ENCODE data around the gene GRIP2.
"Not testable (repeated sequence)": the region's sequence is repeated elsewhere in the genome, so short reads cannot be mapped to it uniquely, and the experiment has no call there.

The GRIP2 gene

DNA sequence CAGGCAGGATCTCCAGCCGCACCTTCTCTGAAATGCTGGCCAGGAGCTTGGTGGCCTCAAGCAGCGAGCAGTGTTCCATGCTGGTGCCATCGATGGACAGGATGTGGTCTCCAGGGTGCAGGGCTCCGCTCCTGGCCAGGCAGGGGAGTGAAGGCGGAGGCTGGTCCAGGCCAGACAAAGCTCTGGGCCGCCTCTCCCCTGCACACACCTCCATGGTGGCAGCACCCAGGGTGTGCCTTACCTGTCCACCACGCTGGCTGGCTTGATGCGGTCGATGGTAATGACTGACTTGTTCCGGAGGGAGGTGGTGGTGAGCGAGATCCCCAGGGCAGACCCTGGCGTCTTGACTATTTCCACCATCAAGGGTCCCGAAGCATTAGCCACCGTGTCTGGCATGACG is 20.0 kb downstream of the GRIP2 start:
- Histone ChIP-seq H3K36me3 (ENCODE audit: control insufficient read depth, insufficient read depth, low read length) (no peaks in the 10 kb centered on the region), H3K4me1 (ENCODE audit: control insufficient read depth, insufficient read depth, low read length, poor library complexity, severe bottlenecking) (peaks cover 6% of the 10 kb centered on the region), H3K4me3 (ENCODE audit: extremely low read depth, insufficient read depth, low read length, poor library complexity, severe bottlenecking) (no peak overlapping the region), H3K27ac (ENCODE audit: low read depth, low read length, severe bottlenecking) (no peak overlapping the region), H3K9me3 (ENCODE audit: control insufficient read depth, low read length) (no peaks in the 10 kb centered on the region)
- 91 to 95% methylated on average over 13 to 15 of the region's 15 CpGs for WGBS, 2 experiments (ENCODE audit: insufficient coverage in 2 of 2)

DNA sequence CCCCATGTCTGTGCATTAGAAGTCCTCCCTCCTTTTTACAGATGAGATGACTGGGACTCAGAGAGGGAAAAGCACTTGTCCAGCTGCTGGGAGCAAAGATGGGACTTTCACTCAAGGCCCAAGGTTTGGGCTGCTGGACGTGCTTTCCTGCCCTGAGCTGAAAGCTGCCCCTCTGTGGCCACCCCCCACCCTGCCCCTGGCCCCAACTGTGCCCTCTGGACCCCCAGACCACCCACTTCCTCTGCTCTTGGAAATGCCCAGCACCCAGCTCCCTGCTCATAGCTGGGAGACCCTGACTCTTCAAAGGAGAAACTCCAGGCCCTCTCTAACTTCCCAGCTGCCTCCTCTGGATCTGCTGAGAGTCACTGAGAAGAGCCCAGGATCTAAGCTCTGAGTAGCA is 20.7 kb downstream of the GRIP2 start:
- Histone ChIP-seq H3K36me3 (ENCODE audit: control insufficient read depth, insufficient read depth, low read length) (no peaks in the 10 kb centered on the region), H3K27ac (ENCODE audit: low read depth, low read length, severe bottlenecking) (no peak overlapping the region), H3K4me1 (ENCODE audit: control insufficient read depth, insufficient read depth, low read length, poor library complexity, severe bottlenecking) (peaks cover 2% of the 10 kb centered on the region), H3K9me3 (ENCODE audit: control insufficient read depth, low read length) (no peaks in the 10 kb centered on the region), H3K4me3 (ENCODE audit: extremely low read depth, insufficient read depth, low read length, poor library complexity, severe bottlenecking) (no peak overlapping the region)
- 83 to 86% methylated on average over 1 of the region's 1 CpG for WGBS, 2 experiments (ENCODE audit: insufficient coverage in 2 of 2)

DNA sequence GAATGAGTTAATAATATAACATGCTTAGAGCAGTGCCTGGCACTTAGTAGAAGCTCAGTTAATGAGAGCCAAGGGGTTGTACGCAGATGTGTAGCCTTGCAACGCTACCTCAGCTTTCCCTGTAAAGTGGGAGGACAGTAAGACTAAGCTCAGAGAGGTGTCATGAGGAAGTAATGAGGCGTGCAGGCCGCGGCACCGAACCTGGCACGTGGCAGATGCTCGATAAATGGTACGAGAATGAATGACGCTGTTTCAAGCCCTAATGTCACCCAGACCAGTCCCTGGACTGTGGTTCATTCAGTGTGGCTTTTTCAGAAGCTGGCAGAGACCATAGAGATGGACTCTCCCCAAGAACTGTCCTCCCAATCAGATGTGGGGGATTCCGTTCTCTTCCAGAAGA is 21.2 kb downstream of the GRIP2 start:
- Histone ChIP-seq H3K36me3 (ENCODE audit: control insufficient read depth, insufficient read depth, low read length) (no peaks in the 10 kb centered on the region), H3K27ac (ENCODE audit: low read depth, low read length, severe bottlenecking) (no peak overlapping the region), H3K4me3 (ENCODE audit: extremely low read depth, insufficient read depth, low read length, poor library complexity, severe bottlenecking) (no peak overlapping the region), H3K4me1 (ENCODE audit: control insufficient read depth, insufficient read depth, low read length, poor library complexity, severe bottlenecking) (no peaks in the 10 kb centered on the region), H3K9me3 (ENCODE audit: control insufficient read depth, low read length) (no peaks in the 10 kb centered on the region)
- WGBS, 2 experiments (ENCODE audit: insufficient coverage in 2 of 2) = 94 to 98% methylated on average over 10 to 11 of the region's 11 CpGs

DNA sequence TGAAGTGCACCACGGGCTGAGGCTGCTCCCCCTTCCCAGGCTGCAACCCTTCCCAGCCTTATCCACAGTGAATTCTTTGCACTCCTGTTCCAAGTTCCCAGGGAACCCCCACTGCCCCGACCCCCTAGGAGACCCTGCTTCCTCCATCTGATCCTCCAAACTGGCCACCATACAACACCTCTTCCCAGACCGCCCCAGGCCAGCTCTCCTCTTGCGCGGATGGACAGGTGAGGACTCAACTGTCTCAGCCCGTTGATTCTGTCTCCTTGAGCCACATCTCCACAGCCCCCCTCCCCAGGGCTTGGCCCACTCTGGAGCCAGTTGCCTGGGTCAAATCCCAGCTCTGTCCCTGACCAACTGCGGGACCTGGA is 21.7 kb downstream of the GRIP2 start:
- H3K4me3 ChIP-seq (ENCODE audit: extremely low read depth, insufficient read depth, low read length, poor library complexity, severe bottlenecking) = no peak overlapping the region
- H3K27ac ChIP-seq (ENCODE audit: low read depth, low read length, severe bottlenecking) = no peak overlapping the region
- 70 to 71% methylated on average over 3 to 7 of the region's 7 CpGs for WGBS, 2 experiments (ENCODE audit: insufficient coverage in 2 of 2)
- no peaks in the 10 kb centered on the region for H3K36me3 ChIP-seq (ENCODE audit: control insufficient read depth, insufficient read depth, low read length)
- no peaks in the 10 kb centered on the region for H3K9me3 ChIP-seq (ENCODE audit: control insufficient read depth, low read length)
- H3K4me1 ChIP-seq (ENCODE audit: control insufficient read depth, insufficient read depth, low read length, poor library complexity, severe bottlenecking) = no peaks in the 10 kb centered on the region

DNA sequence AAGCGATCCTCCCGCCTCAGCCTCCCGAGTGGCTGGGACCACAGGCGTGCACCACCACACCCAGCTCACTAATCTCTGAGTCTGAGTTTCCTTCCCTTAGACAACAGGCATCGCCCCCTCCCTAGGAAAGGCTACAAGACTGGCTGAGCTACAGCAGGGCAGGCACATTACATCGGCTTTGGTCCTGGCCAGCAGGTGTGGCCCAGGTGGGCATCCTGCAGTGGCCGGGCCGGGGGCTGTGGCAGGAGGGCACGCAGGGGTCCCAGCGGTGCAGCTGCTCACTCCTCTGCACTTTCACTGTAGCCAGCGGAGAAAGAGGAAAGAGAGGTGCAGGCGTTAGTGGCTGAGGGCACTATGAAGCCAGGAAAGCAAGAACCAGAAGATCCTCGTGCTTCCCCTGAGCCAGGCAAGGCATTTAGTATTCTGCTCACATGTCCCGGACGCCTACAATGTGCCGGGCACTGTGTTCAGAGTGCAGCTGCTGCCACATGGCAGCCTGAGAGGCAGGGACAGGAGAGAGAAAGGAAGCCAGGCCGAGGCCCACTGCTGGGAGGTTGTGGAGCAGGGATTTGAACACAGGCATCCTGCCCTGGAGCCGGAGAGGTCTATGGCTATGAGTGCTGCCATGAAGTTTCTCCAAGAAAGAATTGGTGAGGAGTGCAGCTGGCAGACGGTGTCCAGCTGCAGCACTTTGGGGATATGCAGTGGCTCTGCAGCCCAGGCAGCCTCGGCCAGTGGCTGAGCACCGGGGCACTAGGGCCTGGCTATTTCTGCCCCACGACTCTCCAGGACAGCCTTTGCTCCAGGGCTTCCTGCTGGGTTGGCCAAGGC is 22.3 kb downstream of the GRIP2 start:
- H3K36me3 ChIP-seq (ENCODE audit: control insufficient read depth, insufficient read depth, low read length) = no peaks in the 10 kb centered on the region
- H3K4me1 ChIP-seq (ENCODE audit: control insufficient read depth, insufficient read depth, low read length, poor library complexity, severe bottlenecking) = no peaks in the 10 kb centered on the region
- WGBS, 2 experiments (ENCODE audit: insufficient coverage in 2 of 2) = 84 to 91% methylated on average over 19 to 22 of the region's 22 CpGs
- no peak overlapping the region for H3K4me3 ChIP-seq (ENCODE audit: extremely low read depth, insufficient read depth, low read length, poor library complexity, severe bottlenecking)
- no peaks in the 10 kb centered on the region for H3K9me3 ChIP-seq (ENCODE audit: control insufficient read depth, low read length)
- H3K27ac ChIP-seq (ENCODE audit: low read depth, low read length, severe bottlenecking) = no peak overlapping the region

DNA sequence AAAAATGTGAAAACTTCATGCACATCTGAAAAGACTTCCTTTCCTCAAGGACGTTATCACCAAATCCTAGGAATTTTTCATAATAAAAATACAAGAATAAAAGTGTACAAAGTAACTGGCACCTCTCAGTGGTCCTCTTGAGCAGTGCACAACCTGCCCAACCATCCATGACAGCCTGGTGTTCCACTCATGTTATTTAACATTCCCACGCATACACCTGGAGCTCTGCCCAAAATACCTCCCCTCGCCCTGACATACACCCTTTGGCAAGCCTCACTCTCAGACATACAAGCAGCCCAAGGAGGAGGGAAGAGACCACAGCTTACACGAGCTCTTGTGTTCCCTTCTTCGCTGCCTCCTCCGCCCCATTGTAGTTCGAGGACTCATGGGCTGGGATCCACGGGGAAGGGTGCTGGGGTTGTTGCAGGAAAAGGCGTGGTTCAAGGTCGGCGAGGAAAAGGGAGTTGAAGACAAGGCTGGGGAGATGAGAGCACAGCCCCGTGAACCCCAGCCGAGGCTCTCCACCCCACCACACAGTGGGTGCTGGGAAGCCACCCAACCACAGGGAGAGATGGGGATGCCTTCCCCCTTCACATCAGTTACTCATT is 23.3 kb downstream of the GRIP2 start:
- WGBS, 2 experiments (ENCODE audit: insufficient coverage in 2 of 2) = 90 to 92% methylated on average over 6 to 8 of the region's 13 CpGs
- Histone ChIP-seq H3K4me1 (ENCODE audit: control insufficient read depth, insufficient read depth, low read length, poor library complexity, severe bottlenecking) (no peaks in the 10 kb centered on the region), H3K27ac (ENCODE audit: low read depth, low read length, severe bottlenecking) (no peak overlapping the region), H3K4me3 (ENCODE audit: extremely low read depth, insufficient read depth, low read length, poor library complexity, severe bottlenecking) (no peak overlapping the region), H3K36me3 (ENCODE audit: control insufficient read depth, insufficient read depth, low read length) (no peaks in the 10 kb centered on the region), H3K9me3 (ENCODE audit: control insufficient read depth, low read length) (no peaks in the 10 kb centered on the region)

DNA sequence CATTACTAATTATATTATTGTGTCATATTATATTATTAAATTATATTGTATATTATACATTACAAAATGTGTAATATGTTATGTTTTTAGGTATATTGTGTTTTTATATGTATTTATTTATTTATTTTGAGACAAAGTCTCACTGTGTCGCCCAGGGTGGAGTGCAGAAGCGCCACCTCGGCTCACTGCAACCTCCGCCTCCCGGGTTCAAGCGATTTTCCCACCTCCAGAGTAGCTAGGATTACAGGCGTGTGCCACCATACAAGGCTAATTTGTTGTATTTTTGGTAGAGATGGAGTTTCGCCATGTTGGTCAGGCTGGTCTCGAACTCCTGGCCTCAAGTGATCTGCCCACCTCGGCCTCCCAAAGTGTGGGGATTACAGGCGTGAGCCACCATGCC is 24.6 kb downstream of the GRIP2 start:
- WGBS, 2 experiments (ENCODE audit: insufficient coverage in 2 of 2) = 91 to 97% methylated on average over 7 to 10 of the region's 11 CpGs
- H3K36me3 ChIP-seq (ENCODE audit: control insufficient read depth, insufficient read depth, low read length); H3K4me3 ChIP-seq (ENCODE audit: extremely low read depth, insufficient read depth, low read length, poor library complexity, severe bottlenecking); H3K9me3 ChIP-seq (ENCODE audit: control insufficient read depth, low read length); H3K27ac ChIP-seq (ENCODE audit: low read depth, low read length, severe bottlenecking); H3K4me1 ChIP-seq (ENCODE audit: control insufficient read depth, insufficient read depth, low read length, poor library complexity, severe bottlenecking): not testable (repeated sequence)

DNA sequence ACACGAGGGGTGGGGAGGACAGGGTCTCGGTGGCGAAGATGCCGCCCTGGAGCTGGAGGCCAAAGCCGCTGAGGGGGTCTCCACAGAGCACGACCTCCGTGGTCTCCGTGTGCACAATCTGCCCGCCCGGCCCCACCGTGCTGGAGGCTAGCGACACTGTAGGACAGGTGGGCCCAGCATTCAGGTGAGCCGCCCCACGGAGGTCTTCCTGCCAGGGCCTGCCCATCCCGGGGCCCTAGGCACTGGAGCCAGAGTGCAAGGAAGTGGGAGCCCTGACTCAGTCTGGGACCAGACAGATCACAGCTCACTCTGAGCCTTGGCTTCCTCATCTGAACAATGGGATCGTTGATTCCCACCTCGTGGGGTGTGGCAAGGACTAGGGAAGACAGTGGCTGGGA is 25.8 kb downstream of the GRIP2 start:
- Histone ChIP-seq H3K4me1 (ENCODE audit: control insufficient read depth, insufficient read depth, low read length, poor library complexity, severe bottlenecking) (no peaks in the 10 kb centered on the region), H3K4me3 (ENCODE audit: extremely low read depth, insufficient read depth, low read length, poor library complexity, severe bottlenecking) (no peak overlapping the region), H3K36me3 (ENCODE audit: control insufficient read depth, insufficient read depth, low read length) (no peaks in the 10 kb centered on the region), H3K27ac (ENCODE audit: low read depth, low read length, severe bottlenecking) (no peak overlapping the region), H3K9me3 (ENCODE audit: control insufficient read depth, low read length) (no peaks in the 10 kb centered on the region)
- WGBS, 2 experiments (ENCODE audit: insufficient coverage in 2 of 2) = 89 to 90% methylated on average over 17 of the region's 17 CpGs

DNA sequence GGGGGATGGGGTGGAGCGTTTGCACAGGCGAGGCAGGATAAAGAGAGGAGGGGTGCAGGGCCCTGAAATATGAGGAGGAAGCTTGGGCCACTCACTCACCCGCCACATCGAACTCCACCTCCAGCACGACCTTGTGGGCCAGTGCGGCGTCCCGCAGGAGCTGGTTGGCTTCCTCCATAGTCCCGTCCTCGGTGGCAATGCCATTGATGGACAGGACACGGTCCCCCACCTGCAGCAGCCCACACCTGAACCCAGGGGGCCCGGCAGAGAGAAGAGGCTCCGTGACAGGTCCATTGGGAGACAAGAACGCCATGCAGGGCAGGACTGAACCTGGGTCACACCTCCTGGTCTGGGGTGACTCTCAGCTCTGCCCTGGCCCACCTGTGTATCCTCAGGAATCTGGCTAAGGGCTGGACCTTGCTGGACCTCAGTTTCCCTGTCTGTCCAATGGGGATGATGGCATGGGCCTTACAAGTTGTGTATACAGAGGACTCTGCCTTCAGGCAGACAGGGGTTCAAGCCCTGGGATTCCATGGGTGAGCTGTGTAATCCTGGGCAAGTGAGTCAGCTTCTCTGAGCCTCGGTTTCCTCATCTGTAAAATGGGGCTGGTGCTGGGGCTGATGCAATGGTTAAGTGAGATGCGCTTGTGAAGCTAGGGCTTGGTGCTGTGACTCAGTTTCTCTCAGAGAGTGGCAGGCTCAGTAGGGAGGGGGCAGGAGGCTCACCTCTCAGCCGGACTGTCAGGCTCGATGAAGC is 26.4 kb downstream of the GRIP2 start:
- no peaks in the 10 kb centered on the region for H3K9me3 ChIP-seq (ENCODE audit: control insufficient read depth, low read length)
- 91 to 92% methylated on average over 15 to 18 of the region's 18 CpGs for WGBS, 2 experiments (ENCODE audit: insufficient coverage in 2 of 2)
- H3K4me1 ChIP-seq (ENCODE audit: control insufficient read depth, insufficient read depth, low read length, poor library complexity, severe bottlenecking) = no peaks in the 10 kb centered on the region
- no peak overlapping the region for H3K27ac ChIP-seq (ENCODE audit: low read depth, low read length, severe bottlenecking)
- no peaks in the 10 kb centered on the region for H3K36me3 ChIP-seq (ENCODE audit: control insufficient read depth, insufficient read depth, low read length)
- H3K4me3 ChIP-seq (ENCODE audit: extremely low read depth, insufficient read depth, low read length, poor library complexity, severe bottlenecking) = no peak overlapping the region

DNA sequence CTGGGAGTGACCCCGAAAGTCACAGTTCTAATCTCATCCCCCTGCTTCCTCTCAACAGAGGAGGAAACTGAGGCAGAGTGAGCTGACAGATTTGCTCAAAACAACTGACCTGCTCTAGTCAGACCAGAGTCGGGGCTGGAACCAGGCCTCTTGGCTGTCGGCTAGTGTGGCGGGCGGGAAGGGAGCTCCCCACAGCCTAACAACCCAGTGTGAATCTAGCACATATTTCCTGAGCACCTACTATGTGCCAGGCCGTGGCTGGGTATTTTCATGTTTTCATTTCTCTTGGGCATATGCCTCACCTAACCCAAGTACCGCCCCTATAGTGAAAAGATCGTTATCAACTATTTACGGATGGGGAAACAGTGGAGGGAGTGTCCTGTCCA is 27.2 kb downstream of the GRIP2 start:
- Histone ChIP-seq H3K36me3 (ENCODE audit: control insufficient read depth, insufficient read depth, low read length) (no peaks in the 10 kb centered on the region), H3K4me1 (ENCODE audit: control insufficient read depth, insufficient read depth, low read length, poor library complexity, severe bottlenecking) (no peaks in the 10 kb centered on the region), H3K4me3 (ENCODE audit: extremely low read depth, insufficient read depth, low read length, poor library complexity, severe bottlenecking) (no peak overlapping the region), H3K9me3 (ENCODE audit: control insufficient read depth, low read length) (no peaks in the 10 kb centered on the region), H3K27ac (ENCODE audit: low read depth, low read length, severe bottlenecking) (no peak overlapping the region)
- 89 to 96% methylated on average over 4 to 7 of the region's 9 CpGs for WGBS, 2 experiments (ENCODE audit: insufficient coverage in 2 of 2)

Data from mesodermal cell (in vitro differentiated cells).